Heart left ventricle (tissue), 16 donors: Measurements from ENCODE around the gene NTMT1. TPM values are rescaled to one million over a fixed set of nuclear protein-coding genes. Genes with fewer than 3 reads are reported as not detected.

Source experiments
- ATAC-seq, 4 donors: fragments of 200-7000 bp; cut with Tn5 transposase; one replicate each; pipeline ENCODE4 v1.9.1; 2020 to 2022; ENCODE audit warnings: moderate library complexity in 4 of 4, mild to moderate bottlenecking in 3 of 4, moderate number of reproducible peaks in 1 of 4
- DNase-seq, 5 donors: peaks; one replicate each; pipeline ENCODE4 v3.0.0-alpha.2; 2020
- H3K27ac ChIP-seq, 12 donors: fragments of 200-600 bp; sonication (generic) in 4 of 12; one replicate each; pipeline versions ENCODE4 v1.5.0 to v1.8.0; 2016 to 2022; ENCODE audit warnings: mild to moderate bottlenecking in 2 of 12
- H3K27me3 ChIP-seq, 9 donors: fragments of 200-600 bp; sonication (generic) in 2 of 9; one replicate each; pipeline versions ENCODE4 v1.5.1 to v1.8.0; 2016 to 2022; ENCODE audit warnings: mild to moderate bottlenecking in 3 of 9
- H3K36me3 ChIP-seq, 9 donors: fragments of 200-600 bp; sonication (generic) in 2 of 9; one replicate each; pipeline versions ENCODE4 v1.5.0 to v1.8.0; 2018 to 2022; ENCODE audit warnings: mild to moderate bottlenecking in 2 of 9
- H3K4me1 ChIP-seq, 12 donors: fragments of 200-600 bp; sonication (generic) in 4 of 12; one replicate each; pipeline versions ENCODE4 v1.5.0 to v1.8.0; 2016 to 2022; ENCODE audit warnings: mild to moderate bottlenecking in 3 of 12
- H3K4me3 ChIP-seq, 12 donors: fragments of 200-600 bp; sonication (generic) in 4 of 12; one replicate each; pipeline versions ENCODE4 v1.5.0 to v1.8.0; 2017 to 2022; ENCODE audit warnings: mild to moderate bottlenecking in 9 of 12, moderate library complexity in 4 of 12
- H3K9me3 ChIP-seq, 12 donors: fragments of 200-600 bp; sonication (generic) in 4 of 12; one replicate each; pipeline versions ENCODE4 v1.5.0 to v1.8.0; 2016 to 2022; ENCODE audit warnings: mild to moderate bottlenecking in 1 of 12
- POLR2A ChIP-seq, 2 donors: fragments of 450-650 bp; IDR thresholded peaks; one replicate each; pipeline ENCODE4 v1.6.1; 2017; ENCODE audit warnings: antibody characterized with exemption in 2 of 2, mild to moderate bottlenecking in 2 of 2, moderate library complexity in 2 of 2
- WGBS, 4 donors: extraction: QIAGEN DNeasy Blood & Tissue Kit in 2 of 4; methylation state at CpG; one replicate each; pipeline versions ENCODE4 v1.1.5 to v1.1.7; 2013 to 2018; 5-methylcytosine and 5-hydroxymethylcytosine counted together
- intact Hi-C, 10 donors: fragments of 100-400 bp; cut with DNase I; formaldehyde crosslinking; loops; one replicate each; pipeline versions ENCODE4 v1.11.1 to v1.14.2; 2022
- polyA plus RNA-seq, 2 donors: library from polyadenylated mRNA; stranded (reverse); fragments of 200-250 nt; gene quantifications; one replicate each; pipeline ENCODE4 v1.2.3, GENCODE V29; 2013
- total RNA-seq, 9 donors: library from RNA; depleted of rRNA in 2 of 9; stranded (reverse); fragments of >200 nt in 2 of 9; fragmentation: NEBNext Ultra II Directional in 3 of 9; extraction: Animal tissue kit (Norgen Biotek cat#: 25700) in 3 of 9; gene quantifications; one replicate each; pipeline versions ENCODE4 v1.1.0 to v1.2.4, GENCODE V29; 2016 to 2023
- TF ChIP-seq, protein P1 (sequence below), 12 donors: fragments of 200-600 bp; sonication (generic) in 4 of 12; IDR thresholded peaks; one replicate each; pipeline versions ENCODE4 v1.5.0 to v1.8.0; 2018 to 2022; ENCODE audit warnings: antibody characterized with exemption in 12 of 12, mild to moderate bottlenecking in 5 of 12
- donor health status: ischemic (EF 13 %, LVEDD 7.1; RV severe dilation, severe dysfunction).
- donor health status: healthy with polysubstance abuse.
- donor health status: DM: no; HTN: yes; CAD: no.
- donor health status: DM: no; HTN: no; CAD: no.
- donor health status: ischemic (EF 25% LVEDD 6.9; RV normal size, moderate dysfunction).
- donor health status: ischemic (EF 25% LVEDD 5.7; RV mildly dilated, moderate dysfunction).
- donor health status: healthy.
- donor health status: DM: yes; HTN: yes; CAD: no.
- donor health status: ischemic (EF 35%, LVEDD 5.7; RV mildly dilated, moderate dysfunction).
- donor health status: nonischemic (EF 11% LVEDD 7.7; RV severe dilation, severe dysfunction).
- donor health status: DM: yes; HTN: yes; CAD: no.
- donor health status: PGD.
- donor health status: ischemic (EF 29% LVEDD 5.4; RV normal size, mild dysfunction).
- donor health status: nonischemic (EF 23%, LVEDD 6.1; RV moderate dilation, normal function).

NTMT1 gene
- total and polyA plus RNA-seq, 11 donors, result 39.0 to 111 (median 61.5) TPM

DNA sequence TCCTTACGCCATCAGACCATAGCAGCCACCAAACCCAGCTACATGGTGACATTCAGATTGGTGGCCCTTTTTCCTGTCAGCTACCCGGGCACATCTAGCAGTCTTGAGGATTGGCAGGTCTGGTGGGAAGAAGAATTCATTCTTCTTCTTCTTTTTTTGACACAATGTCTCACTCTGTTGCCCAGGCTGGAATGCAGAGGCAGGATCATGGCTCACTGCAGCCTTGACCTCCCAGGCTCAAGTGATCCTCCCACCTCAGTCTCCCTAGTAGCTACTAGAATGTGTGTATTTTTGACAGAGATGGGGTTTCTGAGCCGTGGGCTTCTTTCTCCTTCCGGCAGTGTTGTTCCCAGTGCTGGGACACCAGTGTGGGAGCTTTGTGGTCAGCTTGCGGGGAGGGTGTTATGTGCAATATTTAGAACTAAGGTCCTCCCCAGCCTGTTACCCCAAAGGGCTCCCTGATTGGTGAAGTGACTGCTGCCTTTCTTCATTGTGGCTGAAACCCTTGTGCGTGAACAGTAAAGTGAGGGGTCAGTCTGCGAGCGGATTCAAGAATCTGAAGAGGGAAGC lies 3.4 kb downstream of the NTMT1 start:
- TF ChIP-seq, protein P1, sequence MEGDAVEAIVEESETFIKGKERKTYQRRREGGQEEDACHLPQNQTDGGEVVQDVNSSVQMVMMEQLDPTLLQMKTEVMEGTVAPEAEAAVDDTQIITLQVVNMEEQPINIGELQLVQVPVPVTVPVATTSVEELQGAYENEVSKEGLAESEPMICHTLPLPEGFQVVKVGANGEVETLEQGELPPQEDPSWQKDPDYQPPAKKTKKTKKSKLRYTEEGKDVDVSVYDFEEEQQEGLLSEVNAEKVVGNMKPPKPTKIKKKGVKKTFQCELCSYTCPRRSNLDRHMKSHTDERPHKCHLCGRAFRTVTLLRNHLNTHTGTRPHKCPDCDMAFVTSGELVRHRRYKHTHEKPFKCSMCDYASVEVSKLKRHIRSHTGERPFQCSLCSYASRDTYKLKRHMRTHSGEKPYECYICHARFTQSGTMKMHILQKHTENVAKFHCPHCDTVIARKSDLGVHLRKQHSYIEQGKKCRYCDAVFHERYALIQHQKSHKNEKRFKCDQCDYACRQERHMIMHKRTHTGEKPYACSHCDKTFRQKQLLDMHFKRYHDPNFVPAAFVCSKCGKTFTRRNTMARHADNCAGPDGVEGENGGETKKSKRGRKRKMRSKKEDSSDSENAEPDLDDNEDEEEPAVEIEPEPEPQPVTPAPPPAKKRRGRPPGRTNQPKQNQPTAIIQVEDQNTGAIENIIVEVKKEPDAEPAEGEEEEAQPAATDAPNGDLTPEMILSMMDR (IDR thresholded peaks at IDR 0.05), result no peak
- no peak for TF ChIP-seq POLR2A (IDR thresholded peaks at IDR 0.05)
- Histone ChIP-seq H3K4me3 (no peak overlapping the region), H3K27ac (no peak overlapping the region), H3K4me1 (peaks cover 22 to 75% (median 58%) of the 10 kb centered on the region in 12 donors), H3K36me3 (peaks cover 0 to 28% (median 20%) of the 10 kb centered on the region in 9 donors), H3K9me3 (no peaks in the 10 kb centered on the region), H3K27me3 (no peaks in the 10 kb centered on the region)
- intact Hi-C loops, result loop anchor here in 1 of 10 donors (5.0 kb wide), 1 partner anchor 497 kb away; no protein-coding TSS in a partner anchor
- 87 to 90% (median 87%) methylated on average over 8 of the region's 8 CpGs for WGBS, 4 donors
- DNase-seq (no peak), ATAC-seq (no peak)

DNA sequence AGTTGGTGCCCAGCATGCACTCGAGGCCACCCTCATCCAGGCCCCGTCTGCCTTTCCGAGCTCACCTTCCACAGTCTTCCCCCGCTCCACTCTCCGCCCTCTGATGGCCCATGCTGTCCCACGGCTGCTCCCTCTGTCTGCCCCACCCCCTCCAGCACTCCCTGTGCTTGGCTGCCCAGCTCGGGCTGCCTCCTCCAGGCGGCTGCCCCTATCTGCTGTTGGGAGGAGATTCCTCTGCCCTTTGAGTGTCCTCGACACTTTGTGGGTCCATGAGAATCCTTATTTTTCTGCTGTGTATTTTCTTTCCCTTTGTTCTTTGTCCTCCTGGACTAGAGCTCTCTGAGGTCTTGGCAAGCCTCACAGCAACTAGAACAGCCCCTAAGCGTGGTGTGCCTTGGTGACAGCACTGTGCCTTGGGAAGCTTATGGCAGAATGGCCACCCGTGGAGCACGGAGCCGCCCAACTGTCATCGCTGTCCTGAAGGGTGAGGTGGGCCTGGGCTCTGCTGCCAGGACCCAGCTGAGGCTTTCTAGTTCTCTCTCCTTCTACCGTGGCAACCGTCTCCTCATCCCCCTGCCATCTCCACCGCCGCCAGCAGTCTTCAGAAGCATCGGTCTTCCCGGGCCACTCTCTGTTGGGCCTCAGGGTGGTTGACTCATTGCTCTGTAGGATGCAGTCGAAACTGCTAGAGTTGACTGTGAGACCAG lies 5.2 kb downstream of the NTMT1 start:
- H3K27me3 ChIP-seq, result no peaks in the 10 kb centered on the region
- H3K36me3 ChIP-seq, result peaks cover 8 to 44% (median 37%) of the 10 kb centered on the region in 9 donors
- H3K27ac ChIP-seq, result peak overlapping the region in 7 of 12 donors; percentile 38 to 60 (median 53)
- peak overlapping the region in 1 of 12 donors; percentile 7 for H3K4me3 ChIP-seq
- ATAC-seq (peak; percentile 46 to 52 (median 49)), DNase-seq (peak in 1 of 5 donors; percentile 68)
- TF ChIP-seq, protein P1 (IDR thresholded peaks at IDR 0.05), result peak in 1 of 12 donors; percentile 8
- no peak for TF ChIP-seq POLR2A (IDR thresholded peaks at IDR 0.05)
- H3K4me1 ChIP-seq, result peaks cover 22 to 67% (median 53%) of the 10 kb centered on the region in 12 donors
- intact Hi-C loops, result no loop called here
- WGBS, 4 donors, result 55 to 69% (median 60%) methylated on average over 15 to 21 of the region's 21 CpGs
- H3K9me3 ChIP-seq, result no peaks in the 10 kb centered on the region

DNA sequence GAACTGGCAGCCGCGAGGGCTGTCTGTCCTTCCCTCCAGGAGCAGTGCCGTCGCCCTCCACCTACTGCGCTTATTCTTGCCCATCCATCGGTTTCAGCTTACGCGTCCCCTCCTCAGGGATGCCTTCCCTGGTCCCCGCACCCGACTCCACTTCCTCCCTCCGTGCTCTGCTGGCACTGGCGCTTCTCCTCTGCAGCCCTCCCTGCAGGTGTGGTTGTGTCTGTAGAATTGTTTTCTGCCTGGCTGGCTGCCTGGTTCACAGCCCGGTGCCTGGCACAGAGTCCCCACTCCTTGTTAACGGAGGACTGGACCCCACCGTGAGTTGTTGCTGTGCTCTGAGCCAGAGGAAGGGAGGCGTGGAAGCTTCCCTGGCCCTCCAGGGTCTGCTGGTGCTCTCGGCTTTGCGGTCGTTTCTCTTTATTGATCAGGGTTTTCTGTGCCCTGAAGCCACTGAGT lies 5.7 kb downstream of the NTMT1 start:
- no peaks in the 10 kb centered on the region for H3K9me3 ChIP-seq
- ATAC-seq, result peak in 1 of 4 donors; percentile 3
- no peak overlapping the region for H3K4me3 ChIP-seq
- peaks cover 22 to 63% (median 52%) of the 10 kb centered on the region in 12 donors for H3K4me1 ChIP-seq
- WGBS, 4 donors, result 63 to 73% (median 69%) methylated on average over 18 to 19 of the region's 19 CpGs
- intact Hi-C loops, result no loop called here
- peaks cover 8 to 50% (median 43%) of the 10 kb centered on the region in 9 donors for H3K36me3 ChIP-seq
- H3K27me3 ChIP-seq, result no peaks in the 10 kb centered on the region
- H3K27ac ChIP-seq, result peak overlapping the region in 5 of 12 donors; percentile 38 to 57 (median 49)
- no peak for DNase-seq
- no peak for TF ChIP-seq POLR2A (IDR thresholded peaks at IDR 0.05)
- TF ChIP-seq, protein P1 (IDR thresholded peaks at IDR 0.05), result no peak

DNA sequence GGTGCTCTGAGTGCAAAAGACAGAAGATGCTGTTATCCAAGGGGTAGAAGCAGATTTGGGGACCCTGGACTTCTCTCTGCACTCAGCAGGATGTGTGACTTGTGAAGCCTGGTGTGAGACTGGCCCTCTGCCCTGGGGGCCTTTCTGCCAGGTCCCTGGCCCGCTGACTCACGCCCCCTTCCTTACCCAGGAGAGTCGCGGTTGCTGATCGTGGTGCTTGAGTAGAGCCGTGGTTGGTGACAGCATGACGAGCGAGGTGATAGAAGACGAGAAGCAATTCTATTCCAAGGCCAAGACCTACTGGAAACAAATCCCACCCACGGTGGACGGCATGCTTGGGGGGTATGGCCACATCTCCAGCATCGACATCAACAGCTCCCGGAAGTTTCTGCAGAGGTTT lies 6.5 kb downstream of the NTMT1 start:
- no peak overlapping the region for H3K4me3 ChIP-seq
- intact Hi-C loops, result no loop called here
- DNase-seq (no peak), ATAC-seq (peak in 1 of 4 donors; percentile 12)
- H3K4me1 ChIP-seq, result peaks cover 17 to 56% (median 45%) of the 10 kb centered on the region in 12 donors
- H3K36me3 ChIP-seq, result peaks cover 8 to 57% (median 50%) of the 10 kb centered on the region in 9 donors
- TF ChIP-seq, protein P1 (IDR thresholded peaks at IDR 0.05), result no peak
- no peak for TF ChIP-seq POLR2A (IDR thresholded peaks at IDR 0.05)
- H3K27ac ChIP-seq, result no peak overlapping the region
- H3K27me3 ChIP-seq, result no peaks in the 10 kb centered on the region
- H3K9me3 ChIP-seq, result no peaks in the 10 kb centered on the region
- 52 to 59% (median 56%) methylated on average over 7 to 13 of the region's 13 CpGs for WGBS, 4 donors
